Stimulated activated CD4-positive, alpha-beta T cell treated with anti-CD3 and anti-CD28 coated beads, Interleukin-12 subunit alpha, Interleukin-12 subunit beta, amount 100 ng/mL, for 24 hours (primary cell): ENCODE data around the gene ARMC10.
"Not testable (repeated sequence)": the region's sequence is repeated elsewhere in the genome, so short reads cannot be mapped to it uniquely, and the experiment has no call there.

Experiments
- DNase-seq, 2 experiments: peaks; one replicate each; pipeline ENCODE4 v3.0.0-alpha.2; 2020; ENCODE audit warnings: low read depth in 2 of 2

The ARMC10 gene

DNA sequence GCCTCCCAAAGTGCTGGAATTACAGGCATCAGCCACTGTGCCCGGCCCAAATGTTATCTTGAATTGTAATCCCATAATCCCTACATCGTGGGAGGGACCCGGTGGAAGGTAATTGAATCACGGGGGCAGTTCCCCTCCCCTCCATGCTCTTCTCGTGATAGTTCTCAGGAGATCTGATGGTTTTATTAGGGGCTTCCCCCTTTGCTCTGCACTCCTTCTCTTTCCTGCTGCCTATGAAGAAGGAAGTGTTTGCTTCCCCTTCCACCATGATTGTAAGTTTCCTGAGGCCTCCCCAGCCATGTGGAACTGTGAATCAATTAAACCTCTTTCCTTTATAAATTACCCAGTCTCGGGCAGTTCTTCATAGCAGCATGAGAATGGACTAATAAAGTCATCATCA lies 3.3 kb downstream of the ARMC10 start:
- not testable (repeated sequence) for DNase-seq

DNA sequence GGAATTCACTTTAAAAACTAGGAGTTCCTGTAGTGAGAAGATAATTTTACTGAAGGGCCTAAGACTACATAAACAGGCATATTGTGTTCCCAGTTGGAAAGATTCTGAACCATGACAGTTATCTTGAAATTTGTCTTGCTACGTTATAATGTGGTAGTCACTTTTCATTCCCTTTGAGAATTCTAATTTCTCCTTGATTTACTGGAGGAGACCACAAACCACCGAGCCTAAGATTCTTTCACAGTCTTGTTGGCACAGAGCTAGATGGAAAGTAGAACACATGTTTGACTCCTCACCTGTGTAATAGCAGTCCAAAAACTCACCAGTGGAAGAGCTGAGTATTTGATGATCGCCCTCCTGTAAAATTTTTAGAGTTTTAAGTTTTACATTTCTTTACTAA lies 4.9 kb downstream of the ARMC10 start:
- no peak for DNase-seq

DNA sequence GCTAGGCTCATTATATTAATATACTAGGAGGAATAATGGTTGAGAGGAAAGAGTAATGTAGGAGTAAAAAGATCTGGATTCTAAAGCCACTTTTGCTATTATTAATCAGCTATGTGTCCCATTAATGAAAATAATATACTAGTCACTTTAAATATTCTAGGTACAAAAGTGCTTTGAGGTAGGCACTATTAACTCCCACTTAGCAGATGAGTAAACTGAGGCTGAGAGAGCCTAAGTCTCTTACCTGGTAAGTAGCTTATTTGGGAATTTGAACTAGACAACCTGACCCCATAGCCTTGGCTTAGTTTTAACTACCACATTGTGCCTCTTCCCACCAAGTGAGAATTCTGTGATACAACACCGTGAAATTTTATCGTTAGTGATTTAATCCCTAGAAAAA lies 6.0 kb downstream of the ARMC10 start:
- no peak for DNase-seq

DNA sequence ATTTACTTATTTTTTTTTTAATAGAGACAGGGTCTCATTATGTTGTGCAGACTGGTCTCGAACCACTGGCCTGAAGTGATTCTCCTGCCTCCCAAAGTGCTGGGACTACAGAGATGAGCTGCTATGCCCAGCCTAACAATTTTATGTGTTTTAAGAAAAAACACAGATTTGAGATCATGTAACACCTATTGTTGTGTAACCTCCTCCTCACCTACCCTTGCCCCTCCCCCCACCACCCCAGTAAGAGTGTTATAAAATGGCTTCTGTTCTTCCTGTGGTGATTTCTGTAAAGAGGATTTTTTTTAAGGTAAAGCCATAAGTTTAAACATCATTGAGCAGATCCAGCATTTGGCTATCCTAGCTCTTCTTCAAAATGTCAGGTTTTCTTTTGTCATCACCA lies 7.6 kb downstream of the ARMC10 start:
- no peak for DNase-seq

DNA sequence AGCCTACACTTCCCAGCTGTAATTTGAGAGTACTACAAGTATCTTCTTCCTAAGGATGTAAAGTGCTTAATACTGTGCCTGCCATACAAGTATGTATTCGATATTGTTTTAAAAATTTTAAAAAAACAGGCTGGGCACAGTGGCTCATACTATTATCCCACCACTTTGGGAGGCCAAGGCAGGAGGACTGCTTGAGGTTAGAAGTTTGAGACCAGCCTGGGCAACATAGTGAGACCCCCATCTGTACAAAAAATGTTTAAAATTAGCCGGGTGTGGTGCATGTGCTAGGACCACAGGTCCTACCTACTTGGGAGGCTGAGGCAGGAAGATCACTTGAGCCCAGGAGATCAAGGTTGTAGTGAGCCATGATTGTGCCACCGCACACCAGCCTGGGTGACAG lies 8.3 kb downstream of the ARMC10 start:
- no peak for DNase-seq

DNA sequence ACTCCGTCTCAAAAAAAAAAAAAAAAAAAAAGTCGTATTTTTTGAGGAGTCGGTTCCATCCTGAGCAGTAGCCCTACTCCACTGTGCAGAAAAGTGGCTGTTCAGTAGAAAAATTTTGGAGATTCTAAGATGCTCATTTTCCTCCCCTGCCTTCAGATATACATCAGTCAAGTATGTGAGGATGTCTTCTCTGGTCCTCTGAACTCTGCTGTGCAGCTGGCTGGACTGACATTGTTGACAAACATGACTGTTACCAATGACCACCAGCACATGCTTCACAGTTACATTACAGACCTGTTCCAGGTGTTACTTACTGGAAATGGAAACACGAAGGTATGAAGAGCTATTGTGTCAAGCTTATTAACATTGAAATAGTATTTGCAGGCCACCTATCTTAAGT lies 17.4 kb downstream of the ARMC10 start:
- DNase-seq = not testable (repeated sequence)

DNA sequence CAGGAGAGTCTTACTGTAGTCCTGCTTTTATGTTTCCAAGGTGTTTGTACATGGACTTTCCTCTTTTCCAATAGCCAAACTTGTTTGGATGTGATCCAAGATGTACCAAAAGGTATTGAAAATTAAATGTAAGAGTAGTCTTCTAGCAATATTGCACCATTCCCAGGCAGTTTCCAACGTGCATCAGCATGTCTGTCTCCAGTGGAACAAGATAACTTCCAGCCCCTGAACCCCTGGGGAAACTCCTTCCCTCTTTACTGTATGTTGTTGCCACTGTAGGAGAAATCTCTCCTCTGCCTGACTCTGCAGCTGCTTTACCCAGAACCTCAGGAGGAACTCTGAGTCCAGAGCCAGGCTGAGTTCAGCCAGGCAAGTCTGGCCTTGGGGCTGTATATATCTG lies 18.5 kb downstream of the ARMC10 start:
- DNase-seq = no peak

DNA sequence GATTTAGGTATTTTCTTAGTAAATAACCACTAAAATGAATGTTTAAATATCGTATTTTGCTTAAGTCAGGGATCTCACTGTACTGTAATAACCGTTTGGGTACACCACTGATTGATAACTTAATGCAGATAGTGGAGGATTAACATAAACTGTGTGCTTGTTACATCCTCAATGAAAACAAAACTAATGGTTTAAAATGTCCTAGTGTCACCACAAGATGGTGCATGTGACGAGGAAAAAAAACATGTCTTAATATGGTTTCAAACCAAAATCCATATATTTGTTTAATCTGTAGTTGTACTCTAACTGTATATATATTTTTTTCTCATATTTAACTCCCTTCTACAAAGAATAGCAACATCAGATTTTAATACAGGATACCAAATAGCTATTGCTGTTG lies 19.2 kb downstream of the ARMC10 start:
- no peak for DNase-seq

DNA sequence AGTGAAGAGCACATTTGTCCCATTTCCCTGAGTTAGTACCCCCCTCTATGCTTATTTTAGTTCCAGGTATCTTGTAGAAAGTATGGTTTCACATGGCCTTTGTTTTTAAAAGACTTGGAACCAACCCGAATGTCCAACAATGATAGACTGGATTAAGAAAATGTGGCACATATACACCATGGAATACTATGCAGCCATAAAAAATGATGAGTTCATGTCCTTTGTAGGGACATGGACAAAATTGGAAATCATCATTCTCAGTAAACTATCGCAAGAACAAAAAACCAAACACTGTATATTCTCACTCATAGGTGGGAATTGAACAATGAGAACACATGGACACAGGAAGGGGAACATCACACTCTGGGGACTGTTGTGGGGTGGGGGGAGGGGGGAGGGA lies 20.6 kb downstream of the ARMC10 start:
- not testable (repeated sequence) for DNase-seq

DNA sequence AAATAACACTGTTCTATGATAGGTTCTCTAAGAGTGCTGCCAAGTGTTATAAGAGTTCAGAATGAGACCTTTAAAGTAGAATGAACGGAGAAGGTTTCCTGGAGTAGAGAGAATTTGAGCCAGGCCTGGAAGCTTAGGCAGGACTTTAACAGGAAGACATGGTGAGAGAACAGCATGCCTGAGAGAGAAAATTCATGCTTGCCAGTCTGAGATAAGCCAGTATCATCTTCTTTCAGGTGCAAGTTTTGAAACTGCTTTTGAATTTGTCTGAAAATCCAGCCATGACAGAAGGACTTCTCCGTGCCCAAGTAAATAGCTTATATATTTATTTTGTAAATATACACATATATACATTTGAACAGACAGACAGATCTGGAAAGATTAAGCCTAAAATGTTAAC lies 22.1 kb downstream of the ARMC10 start:
- no peak for DNase-seq

DNA sequence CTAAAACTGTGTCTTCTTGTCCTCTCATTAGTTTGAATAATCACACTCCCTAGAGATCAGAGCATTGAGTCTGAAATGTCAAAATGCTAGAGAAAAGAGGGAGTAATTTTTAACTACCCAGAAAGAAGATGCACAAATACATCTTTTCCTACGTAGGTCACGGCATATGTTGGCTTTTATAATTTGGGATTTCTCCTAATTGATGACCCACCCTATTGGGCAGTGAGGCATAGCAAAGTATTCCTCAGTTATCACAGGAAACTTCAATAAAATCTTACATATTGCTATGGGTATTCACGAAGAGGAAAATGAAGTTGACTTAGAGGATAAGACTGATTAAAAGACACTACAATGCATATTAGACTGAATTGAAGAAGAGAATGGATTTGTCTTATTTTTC lies 25.4 kb downstream of the ARMC10 start:
- DNase-seq = no peak

DNA sequence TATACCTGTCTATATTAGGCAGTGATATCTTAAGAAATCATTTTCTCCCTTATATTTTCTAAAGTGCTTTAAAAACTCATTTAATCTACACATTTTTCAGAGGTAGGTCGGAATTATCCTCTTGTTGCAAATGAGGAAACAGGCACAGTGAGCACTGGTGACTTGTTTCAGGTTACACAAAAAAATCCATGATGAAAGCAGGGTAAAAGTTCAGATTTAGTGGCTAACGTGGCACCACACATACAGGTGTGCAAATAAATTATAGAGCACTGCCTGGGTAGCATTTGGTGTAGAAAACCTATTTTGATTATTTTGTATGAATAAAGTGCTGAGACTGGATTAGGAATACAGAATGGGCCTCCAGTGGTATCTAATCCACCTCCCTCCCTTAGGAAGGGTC lies 26.6 kb downstream of the ARMC10 start:
- DNase-seq = no peak

DNA sequence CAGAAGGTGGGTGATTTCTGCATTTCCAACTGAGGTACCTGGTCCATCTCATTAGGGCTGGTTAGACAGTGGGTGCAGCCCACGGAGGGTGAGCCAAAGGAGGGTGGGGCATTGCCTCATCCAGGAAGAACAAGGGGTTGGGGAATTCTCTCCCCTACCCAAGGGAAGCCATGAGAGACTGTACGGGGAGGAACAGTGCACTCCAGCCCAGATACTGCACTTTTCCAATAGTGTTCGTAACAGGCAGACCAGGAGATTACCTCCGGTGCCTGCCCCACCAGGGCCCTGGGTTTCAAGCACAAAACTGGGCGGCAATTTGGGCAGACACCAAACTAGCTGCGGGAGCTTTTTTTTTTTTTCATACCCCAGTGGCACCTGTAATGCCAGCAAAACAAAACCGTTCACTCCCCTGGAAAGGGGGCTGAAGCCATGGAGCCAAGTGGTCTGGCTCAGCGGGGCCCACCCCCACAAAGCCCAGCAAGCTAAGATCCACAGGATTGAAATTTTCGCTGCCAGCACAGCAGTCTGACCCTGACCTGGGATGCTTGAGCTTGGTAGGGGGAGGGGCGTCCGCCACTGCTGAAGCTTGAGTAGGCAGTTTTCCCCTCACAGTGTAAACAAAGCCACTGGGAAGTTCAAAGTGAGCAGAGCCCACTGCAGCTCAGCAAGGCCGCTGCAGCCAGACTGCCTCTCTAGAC lies 31.2 kb downstream of the ARMC10 start:
- DNase-seq = no peak

DNA sequence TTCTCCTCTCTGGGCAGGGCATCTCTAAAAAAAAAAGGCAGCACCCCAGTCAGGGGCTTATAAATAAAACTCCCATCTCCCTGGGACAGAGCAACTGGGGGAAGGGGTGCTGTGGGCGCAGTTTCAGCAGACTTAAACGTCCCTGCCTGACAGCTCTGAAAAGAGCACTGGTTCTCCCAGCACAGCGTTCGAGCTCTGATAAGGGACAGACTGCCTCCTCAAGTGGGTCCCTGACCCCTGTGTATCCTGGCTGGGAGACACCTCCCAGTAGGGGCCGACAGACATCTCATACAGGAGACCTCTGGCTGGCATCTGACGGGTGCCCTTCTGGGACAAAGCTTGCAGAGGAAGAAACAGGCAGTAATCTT lies 31.7 kb downstream of the ARMC10 start:
- DNase-seq = not testable (repeated sequence)

DNA sequence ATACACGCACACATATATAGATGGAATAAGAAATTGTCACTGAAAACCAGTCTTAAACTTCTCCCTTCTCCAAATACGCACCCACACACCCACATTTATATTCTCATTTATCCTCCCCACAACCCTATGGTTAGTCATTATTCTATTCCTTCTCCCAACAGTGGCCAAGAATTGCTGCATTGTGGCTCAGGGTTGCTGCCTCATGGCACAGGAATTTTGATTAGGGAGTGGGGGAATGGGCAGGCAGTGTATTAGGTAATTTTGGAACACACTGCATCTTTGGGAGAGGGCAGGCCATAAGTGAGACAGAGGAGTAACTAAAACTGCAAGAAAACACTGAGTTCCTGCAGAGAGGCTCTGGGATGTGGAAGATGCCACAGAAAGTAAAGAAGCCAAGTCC lies 38.2 kb downstream of the ARMC10 start:
- no peak for DNase-seq

DNA sequence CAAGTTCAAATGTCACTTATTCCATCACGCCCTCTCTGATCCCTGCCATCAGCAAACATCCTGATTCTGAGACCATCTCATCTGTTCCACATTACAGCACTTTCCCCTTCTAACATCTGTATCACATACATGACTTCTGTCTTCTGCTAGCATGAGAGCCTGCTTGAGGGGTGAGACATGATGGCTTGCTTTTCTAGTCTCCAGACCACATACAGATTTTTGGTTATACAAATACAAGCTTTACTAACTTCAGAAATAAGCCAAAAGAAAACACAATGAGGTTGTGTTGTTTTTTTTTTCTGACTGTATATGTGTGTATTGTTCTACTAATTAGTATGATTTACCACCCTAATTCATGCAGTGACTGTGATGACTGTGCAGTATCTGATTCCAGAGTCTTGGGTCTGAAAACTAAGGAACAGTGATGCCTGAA lies 39.7 kb downstream of the ARMC10 start:
- no peak for DNase-seq

DNA sequence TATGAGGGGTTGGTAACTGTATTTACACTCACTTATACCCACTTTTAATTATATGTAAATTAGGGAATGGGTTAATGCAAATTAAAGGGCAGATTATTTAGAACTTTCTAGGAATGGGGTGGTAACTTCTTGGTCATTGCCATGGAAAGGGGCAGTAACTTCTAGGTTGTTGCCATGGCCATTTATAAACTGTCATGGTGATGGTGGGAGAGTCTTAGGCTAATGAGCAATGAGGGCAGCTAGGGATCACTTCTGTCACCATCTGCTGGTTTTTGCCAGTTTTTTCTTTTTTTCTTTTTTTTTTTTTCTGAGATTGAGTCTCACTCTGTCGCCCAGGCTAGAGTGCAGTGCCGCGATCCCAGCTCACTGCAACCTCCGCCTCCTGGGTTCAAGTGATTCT lies 40.8 kb downstream of the ARMC10 start:
- no peak for DNase-seq

DNA sequence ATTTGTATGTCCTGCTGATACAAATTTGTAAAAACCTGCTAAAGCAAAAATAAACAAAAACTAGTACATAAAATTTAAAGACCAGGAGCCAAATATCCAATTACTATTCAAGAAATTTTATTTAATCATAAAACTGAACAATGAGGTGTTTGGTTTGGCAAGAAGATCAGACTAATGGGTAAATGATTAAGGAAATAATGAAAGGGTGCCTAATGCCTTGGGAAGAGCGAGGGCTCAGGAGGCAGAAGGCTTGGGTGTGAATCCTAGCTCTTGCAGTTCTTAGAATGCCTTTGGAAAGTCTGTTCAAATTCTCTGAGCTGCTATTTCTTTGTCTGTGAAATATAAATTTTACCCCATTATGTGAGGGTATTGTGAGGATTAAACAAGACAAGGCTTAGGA lies 41.6 kb downstream of the ARMC10 start:
- DNase-seq = no peak

DNA sequence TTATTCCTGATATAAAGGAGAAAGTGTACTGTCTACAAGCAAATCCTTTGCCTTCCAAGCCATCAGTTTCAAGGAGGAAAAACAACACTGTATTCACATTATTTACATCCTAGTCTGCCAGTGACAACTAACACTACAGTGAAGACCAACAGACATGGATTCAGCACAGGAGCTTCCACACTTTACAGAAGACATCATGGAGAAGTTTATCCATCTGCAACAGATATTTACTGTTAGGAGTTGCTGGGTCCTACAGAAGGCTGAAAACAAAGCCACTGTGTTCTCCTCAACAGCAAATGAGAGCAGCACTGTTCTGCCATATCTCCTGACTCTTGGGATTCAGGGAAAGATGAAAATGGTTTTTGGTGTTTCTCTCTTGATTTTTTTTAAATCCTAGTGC lies 42.1 kb downstream of the ARMC10 start:
- DNase-seq = no peak

DNA sequence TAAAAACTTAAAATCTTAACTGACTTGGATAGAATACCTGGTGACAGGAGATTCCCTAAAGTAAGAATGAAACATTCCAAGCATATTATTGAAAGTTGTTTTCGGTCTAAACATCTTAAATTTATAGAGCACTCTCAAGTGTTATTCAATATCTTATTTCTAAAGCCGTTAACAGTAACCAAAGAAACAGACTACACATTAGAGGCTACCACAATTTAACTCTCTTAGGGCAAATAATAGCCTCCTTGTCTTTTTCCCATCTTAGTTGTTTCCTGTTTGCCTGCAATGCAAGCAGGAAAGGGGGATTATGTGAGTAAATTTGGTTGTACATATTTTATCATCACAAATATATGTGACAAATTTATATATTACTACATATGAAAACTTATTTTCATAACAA lies 42.5 kb downstream of the ARMC10 start:
- no peak for DNase-seq

DNA sequence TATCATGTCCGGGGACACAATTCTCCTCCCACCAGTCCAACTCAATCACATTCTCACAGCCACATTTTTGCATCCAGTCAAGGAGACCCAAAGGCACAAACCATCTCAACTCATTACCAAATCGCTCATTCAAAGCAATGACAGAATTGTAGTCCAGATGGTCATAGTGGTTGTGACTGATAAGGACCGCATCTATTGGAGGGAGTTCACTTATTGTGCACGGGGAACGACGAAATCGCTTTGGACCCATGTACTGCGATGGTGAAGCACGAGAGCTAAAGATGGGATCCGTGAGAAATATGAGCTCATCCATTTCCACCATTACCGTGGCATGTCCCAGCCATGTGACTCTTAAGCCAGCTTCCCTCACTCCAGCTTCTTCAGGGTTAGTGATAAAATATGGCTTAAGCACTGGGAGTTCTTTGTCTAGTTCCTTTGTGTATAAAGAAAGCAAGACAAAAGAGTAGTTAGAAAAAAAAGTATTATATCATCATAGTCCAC lies 44.9 kb downstream of the ARMC10 start:
- no peak for DNase-seq

DNA sequence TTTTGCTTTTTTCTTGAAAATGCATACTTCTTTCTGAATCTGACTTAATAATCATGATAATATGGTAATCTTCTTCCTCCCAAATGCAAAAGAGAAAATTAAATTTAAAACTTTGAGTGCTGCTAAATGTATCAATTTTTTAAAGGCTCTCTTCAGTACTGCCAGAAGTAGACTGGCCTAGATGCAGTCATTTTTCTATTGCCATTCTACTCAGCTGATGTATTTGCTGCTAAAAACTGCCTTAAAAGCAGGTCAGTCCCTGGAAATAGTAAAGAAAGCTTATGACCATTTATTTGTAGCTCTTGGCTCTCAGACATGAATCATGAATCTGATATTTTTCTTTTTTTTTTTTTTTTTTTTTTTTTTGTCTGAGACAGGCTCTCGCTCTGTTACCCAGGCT lies 45.4 kb downstream of the ARMC10 start:
- DNase-seq = no peak

DNA sequence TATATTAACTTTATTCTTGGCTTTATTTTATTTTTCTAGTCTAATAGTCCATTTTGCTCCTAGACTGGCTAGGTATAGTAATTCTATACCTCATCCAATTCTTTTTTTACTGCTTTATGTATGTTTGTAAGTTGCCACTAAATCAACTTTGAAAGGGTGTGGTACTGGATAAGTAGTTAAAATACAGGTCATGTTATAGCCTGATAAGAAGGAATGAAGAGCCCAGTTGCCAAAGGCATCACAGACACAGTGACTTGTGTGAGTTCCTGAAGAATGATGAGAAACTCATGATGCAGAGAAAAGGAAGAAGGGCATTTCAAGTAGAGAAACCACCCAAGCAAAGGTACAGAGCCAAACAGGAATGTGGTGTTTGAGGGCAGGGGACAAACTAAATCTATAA lies 46.7 kb downstream of the ARMC10 start:
- no peak for DNase-seq

DNA sequence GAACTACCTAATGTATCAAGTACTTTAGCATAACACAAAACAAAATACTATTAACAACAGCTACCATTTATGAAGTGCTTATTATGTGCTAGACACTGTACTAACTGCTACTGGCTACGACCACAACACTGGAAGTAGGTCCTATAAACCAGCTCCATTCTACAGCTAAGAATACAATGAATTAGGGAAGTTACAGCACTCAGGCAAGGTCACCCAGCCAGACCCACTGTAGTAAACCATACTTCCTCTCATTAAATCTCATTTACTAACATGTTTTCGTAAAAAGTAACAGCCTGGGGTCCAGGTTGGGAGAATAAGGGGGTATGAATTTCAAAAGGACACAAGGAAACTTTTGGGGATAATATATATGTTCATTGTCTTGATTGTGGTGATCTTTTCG lies 48.6 kb downstream of the ARMC10 start:
- no peak for DNase-seq
